Hindlimb muscle (tissue), 1 donor: Measurements from ENCODE around the gene PRICKLE1. TPM values are rescaled to one million over a fixed set of nuclear protein-coding genes. Genes with fewer than 3 reads are reported as not detected.
A peak's percentile ranks its signal among the peaks of the same experiment; 100 is the strongest.

Source experiments
- DNase-seq: peaks from one replicate; pipeline ENCODE4 v3.0.0-alpha.2; 2013
- polyA plus RNA-seq: library from polyadenylated mRNA; unstranded; fragments of 120-200 nt; gene quantifications from one replicate; pipeline ENCODE4 v1.2.1, GENCODE V29; 2013; ENCODE audit not compliant: insufficient read length

PRICKLE1 gene
- polyA plus RNA-seq, 1 donor: 29.3 TPM

DNA sequence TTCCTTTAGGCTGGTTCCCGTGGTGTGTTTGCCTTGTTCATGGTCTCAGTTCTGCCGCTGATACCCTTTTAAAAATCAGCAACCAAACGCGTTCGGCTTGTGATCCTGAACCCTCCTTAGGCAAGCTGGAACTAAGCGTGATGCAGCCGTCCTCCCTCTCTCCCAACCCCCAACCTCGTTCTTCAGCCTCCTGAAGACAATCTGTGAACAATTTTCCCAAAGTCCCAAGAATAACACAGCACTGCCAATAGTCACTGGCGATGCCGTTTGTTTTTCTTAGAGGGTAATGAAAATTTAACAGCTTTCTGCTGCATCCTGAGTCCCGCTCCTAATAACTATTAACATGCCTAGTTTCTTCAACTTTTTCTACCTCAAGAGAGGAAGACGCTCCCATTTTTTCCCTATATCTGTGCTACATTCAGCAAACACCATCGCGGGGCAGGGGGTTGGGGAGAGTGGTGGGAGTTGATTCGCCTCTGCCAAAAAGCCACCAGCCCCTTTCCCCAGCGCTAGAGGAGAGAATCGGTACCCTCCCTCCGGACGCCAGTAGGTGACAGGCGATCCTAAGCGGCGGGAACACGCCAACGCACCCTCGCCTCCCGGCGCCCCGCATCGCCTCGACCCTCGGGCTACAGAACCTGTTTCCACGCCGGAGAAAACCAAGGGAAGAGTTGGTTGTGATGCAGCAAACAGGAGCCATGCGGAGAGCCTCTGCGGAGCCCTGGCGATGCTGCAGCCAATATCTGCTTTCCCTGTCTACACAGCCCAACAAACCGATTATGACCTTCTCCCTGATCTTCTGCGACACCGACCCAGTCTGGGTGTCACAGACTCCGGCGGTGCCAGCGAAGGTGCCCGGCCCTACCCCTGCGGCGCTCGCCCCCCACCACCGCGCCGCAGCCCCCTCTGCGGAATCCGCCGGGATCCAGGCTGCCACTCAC lies 752 bp downstream of the PRICKLE1 start:
- DNase-seq: peak; percentile 63

DNA sequence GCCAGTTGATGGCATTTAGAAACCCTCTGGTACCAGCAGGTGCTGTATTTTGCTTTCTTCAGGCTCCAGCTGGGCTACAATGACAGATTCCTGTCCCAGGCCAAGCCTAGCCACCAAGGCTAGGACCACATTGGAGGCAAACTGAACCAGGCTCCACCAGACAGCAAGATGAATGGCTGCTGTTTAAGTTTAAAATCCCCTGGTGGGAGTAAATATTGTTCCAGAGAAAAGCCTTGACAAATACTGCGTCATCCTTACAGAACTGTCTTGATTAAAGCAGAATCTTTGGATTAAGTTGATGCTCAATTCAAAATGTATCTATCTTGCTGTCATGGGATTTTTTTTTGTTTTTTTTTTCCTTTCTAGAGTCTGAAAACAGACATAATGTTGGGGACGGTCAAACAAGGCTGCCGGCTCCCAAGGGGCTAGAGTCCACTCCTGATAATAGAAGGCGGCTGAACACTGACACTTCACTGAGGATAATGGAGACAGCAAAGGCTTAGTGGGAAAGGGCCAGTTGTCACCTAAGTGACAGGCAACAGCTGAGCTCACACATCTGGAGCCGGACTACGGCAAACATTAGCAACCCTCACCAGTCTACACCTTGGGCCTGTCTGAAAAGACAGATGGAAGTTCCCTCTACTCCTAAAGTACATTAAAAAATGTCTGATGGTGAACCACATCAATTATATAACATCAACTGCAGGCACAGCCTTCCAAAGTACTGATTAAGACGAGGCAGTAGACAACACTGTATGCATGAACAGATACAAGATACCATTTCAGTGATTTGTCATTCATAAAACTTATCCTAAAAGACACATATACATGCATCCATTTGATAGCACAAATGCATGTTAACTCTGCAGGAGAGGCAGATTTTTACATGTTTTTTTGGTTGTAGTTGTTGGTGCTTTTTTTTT lies 1.7 kb downstream of the PRICKLE1 start:
- DNase-seq: no peak

DNA sequence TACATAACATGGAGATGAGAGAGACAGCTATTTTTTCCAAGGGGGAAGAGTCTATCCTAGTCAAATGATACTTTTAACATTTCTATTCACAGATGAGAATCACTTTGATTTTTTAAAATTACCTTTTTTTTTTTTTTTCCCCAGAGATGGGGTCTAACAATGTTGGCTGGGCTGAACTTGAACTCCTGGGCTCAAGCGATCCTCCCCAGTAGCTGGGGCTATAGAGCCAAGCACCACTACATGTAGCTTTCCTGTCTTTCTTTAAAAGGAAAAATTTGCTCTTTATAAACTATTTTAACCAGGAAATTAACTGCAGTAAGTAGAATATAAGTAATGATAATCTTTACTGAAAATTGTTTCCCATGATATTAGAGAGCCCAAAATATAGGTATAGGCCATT lies 3.3 kb downstream of the PRICKLE1 start:
- DNase-seq: peak; percentile 47

DNA sequence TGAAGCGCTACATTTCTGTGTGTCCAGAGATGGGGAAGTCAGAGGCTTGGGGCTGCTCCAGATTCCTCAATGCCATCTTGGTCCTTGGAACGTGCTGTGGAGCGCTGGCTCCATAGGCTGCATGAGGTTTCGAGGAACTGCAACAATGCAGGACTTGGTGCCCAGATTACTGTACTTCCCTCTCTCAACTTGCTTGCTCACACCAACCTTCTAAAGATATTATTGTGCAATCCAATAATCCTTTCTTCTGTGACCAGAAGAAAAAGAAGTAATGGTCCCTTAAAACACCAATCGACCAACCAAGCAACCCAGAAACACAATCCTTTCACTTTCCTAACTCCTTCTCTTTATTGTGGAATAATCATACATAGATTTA lies 3.7 kb downstream of the PRICKLE1 start:
- DNase-seq: no peak

DNA sequence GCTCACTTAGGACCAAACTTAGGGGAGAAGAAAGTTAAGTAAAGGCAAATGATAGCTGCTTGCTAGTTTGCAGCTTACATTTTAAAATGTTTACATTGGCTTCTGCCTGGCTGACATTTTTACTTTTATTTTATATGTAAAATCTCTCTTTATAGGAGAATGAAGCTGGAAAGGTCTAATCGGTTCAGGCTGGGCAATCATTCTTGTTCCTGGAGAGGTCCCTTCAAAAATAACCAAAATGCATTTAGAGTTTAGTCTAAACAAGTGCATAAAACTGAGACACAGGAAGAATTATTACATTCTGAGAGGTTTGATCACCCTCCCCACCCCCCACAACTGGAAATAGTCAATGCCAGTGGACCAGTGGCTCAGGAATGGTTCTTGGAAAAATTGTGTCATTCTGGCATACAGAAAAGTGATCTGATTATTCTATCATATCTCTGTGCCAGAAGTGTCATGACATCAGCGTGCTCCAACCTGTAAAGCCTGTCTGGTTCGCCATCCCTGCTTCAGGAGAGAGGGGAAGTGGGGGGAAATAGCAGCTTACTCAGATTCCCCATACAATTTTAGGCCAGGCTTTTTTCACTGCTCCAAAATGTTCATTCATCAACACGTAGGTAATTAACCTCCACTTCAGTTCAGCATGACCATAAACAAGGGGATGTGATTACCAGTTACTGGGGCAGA lies 4.2 kb downstream of the PRICKLE1 start:
- DNase-seq: peak; percentile 42

DNA sequence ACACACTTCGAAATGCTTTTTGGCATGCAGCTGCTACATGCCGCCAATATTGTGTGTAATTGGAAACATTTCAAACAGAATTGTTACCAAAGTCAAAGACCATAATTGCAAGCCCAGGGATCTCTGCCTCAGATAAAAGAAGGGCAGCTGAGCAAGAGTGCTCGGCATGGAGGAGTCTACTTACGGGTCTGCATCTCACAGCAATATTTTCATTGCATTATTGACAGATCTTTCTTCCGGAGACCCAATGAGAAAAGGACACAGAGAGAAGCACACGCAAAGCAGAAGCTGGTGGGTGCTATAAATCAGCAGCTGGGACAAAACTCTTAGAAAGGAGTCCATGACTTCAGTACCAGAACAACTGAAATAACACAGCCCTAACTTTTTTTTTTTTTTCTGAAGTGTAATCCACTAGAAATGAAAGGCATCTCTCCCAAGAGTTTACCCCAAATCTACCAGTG lies 4.9 kb downstream of the PRICKLE1 start:
- no peak for DNase-seq

DNA sequence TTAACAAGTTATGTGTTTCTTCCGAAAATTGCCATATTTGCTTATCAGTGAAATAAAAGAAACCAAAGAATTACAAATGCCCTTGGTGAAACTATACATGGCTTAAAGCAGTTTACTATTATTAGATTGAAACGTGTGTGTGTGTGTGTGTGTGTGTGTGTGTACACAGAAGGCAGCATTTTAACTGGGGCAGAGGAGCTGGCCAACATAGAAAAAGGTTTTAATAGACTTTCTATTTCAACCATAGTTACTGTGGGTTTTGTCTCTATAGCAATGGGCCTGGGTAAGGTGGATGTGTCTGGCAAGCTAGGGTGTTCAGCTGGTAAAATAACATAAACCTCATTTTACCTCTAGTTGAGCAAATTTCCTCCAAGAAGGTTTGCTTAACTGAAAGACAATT lies 6.5 kb downstream of the PRICKLE1 start:
- no peak for DNase-seq

DNA sequence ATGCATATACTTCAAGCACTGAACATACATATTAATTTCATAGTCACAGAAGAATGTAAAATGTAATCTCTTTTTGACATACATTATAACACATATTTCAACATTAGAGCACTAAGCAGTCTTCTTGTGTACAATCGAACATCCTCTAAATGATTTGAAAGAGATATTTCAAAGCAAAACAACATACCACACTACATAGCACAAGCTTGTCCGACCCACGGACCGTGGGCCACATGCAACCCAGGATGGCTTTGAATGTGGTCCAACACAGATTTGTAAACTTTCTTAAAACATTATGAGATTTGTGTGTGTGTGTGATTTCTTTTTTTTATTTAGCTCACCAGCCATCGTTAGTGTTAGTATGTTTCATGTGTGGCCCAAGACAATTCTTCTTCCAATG lies 7.0 kb downstream of the PRICKLE1 start:
- DNase-seq: no peak

DNA sequence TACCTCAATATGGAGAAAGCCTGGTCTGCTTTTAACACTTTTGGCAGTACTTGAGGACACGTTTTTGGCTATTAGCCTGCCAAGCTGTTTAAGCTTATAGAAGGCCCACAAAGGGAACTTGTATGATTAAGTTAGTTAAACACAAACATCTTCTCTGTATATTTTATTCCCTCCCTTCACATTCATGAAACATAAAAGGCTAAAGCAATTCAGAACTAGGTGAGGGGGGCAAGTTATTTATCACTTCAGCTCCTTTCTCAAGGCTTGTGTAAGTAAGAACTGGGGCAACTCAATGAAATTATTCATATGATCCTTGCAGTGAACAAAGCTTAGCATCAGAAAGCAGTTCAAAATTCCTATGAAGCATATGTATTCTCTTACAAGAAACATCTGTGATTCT lies 7.5 kb downstream of the PRICKLE1 start:
- DNase-seq: peak; percentile 74

DNA sequence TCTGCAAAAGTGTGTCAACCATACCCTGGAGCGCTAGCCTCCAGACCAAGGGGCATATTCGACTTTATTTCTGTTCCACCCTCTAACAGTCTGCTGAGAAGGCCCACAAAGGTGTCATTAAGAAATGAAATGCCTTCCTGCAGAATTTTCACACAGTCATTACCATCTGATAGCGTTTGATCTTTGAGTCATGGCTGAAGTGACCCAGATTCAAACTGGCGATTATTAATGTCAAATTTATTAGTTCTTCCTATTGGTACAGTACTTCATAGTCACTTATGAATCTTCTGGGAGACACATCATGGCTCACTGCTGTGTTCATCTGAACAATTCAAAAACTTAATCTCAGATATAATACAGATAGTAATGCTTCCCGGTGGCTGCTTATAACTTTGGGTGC lies 13.2 kb downstream of the PRICKLE1 start:
- DNase-seq: no peak

DNA sequence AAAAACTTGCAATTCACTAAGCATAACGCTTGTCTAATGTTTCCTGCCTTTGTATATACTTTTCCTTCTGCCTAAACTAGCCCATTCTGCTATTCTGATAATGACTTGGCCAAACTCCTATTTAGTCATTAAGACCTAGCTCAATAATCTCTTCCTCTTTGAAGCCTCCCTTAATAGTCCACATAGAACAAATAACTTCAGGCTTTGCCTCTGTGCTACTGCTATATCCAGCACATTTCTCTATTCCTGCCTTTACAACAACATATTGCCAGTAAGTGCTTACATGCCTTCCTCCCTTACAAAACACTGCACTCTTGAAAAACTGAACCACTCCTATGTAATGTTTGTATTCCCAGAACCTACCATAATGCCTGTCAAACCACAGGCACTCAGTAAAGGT lies 13.8 kb downstream of the PRICKLE1 start:
- DNase-seq: no peak

DNA sequence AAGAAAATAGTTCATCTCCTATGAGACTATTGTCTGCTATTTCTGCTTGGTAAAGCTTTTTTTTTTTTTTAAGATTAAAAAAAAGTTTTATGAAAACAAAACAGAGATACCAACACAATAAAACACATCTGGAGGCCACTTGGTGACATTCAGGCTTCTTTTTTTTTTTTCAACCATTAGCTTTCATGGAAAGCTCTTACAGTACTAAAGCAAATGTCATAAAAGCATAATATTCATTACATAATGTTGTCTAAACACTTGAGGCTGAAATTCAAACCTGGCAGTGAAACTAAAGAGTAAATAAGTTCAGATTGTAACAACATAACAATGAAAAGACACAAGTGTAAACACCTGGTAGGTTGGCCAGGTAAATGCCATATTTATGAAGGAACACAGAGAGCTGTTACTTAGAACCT lies 14.7 kb downstream of the PRICKLE1 start:
- DNase-seq: no peak

DNA sequence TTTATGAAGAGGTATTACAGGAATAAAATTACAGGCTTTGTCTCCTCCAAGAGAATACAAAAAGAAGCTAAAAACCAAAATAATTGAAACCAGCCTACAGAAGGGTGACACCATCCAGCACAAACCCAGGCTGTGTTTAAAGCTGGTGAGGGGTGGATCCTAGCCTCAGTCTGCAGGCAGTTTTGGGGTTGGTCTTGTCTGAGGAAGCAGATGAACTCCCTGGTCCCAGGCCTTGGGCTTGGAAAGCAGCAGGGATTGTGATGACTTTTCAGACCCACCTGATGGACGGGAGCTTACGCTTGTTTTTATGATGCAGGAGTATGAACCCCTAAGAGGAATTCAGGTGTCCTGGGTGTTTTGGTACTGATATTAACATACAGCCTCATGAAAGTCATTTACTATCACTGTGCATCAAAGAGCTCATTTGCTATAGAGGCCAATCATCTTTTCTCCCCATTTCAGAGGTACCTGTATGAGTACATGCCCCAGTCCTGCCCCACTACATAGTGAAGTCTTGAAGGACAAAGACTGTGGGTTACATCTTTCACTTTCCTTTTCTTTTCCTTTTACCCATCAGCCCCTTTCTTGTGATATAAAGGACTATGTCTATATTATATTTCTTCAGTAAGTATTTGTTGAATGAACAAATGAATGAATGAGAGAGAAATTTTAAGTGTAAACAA lies 18.1 kb downstream of the PRICKLE1 start:
- DNase-seq: no peak

DNA sequence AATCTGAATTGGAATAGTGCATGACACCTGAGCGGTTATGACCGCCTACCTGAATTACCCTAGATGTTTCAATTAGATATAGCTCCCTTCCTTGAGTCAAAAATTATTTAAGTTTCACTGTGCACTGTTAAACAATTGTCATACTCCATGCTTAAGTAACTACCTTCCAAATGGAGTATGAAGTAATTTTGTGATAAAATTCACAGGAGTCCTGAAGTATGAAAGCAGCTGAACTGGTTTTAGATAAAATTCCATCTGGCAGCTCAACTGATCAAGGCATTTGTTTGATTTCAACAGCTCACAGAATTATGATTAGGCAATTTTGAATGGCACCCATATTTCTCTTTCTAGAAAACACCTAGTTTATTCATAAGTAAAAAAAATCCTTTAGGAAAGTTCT lies 19.5 kb downstream of the PRICKLE1 start:
- DNase-seq: no peak

DNA sequence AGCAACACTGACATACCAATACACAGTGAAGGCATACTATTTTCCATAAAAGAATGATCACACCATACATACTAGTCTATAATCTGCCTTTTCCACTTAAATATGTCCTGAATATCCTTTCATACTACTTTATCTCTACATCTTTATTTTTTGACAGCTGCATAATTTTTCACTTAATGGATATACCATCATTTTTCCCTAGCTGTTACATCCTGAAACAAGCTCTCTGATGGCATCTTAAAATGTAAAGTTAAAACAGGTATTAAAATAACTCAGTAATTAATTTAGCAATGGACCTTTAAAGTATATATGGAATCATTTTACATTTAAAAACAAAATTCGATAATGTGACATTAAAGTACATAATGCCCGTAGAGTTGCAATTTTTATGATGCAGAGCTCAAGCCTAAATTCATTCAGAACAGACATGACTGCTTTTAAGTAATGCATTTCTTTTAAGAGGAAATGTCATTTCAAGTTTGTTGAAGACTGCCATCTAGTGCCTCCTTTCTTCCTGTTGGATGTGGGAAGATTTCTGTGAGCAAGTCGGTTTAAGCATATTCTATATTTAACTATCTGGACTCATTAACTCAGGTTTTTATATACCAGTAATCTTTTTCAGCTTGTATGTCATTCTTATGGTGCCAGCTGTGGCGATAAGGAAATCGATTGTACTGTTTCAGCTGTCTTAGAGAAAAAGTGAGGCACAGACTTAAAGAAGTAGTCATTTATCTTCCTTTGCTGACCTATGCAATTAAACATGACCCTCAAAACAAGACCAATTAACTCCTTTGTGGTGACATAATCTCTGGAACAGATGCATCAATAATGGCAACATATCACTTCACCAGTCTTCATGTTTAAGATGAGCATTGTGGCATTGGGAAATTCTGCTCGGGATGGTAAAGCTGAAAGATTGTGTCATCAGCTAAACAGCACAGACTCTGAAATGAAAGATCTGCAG lies 20.3 kb downstream of the PRICKLE1 start:
- no peak for DNase-seq

DNA sequence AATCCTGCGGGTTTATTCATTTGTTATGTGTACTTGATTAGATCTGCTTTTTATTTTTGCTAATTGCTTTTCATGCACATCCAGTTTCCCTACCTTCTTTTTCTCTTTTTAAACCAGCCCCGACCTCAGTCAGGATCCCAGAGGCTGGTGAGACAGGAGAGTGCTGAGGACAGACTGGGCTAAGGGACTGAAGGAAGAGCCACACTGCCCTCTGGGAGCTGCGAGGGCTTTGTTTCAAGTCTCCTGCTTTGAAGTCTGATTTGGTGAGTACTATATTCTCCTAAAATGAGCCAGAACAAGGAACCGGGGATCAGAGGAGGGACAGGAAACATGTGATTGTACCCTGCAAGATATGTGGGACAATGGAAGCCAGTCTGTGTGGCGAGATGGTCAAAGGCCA lies 23.9 kb downstream of the PRICKLE1 start:
- DNase-seq: no peak

DNA sequence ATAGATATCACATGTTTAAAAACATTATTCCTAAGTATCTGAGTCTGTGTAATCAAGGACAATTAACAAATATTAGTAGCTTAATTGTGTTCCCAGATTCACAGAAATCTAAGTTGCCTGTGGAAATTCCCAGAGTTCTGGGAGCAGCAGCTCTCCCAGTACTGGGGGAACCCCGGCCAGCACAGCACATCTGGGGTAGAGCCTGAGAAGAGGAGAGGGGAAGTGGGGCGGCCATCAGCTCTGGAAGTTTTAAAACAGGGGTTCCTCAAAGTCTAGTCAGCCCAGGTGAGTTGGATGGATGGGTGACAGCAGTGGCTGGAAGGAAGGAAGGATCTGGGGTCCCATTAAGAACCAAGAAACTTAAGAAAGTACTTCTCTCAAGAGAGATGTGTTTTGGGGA lies 24.6 kb downstream of the PRICKLE1 start:
- DNase-seq: no peak

DNA sequence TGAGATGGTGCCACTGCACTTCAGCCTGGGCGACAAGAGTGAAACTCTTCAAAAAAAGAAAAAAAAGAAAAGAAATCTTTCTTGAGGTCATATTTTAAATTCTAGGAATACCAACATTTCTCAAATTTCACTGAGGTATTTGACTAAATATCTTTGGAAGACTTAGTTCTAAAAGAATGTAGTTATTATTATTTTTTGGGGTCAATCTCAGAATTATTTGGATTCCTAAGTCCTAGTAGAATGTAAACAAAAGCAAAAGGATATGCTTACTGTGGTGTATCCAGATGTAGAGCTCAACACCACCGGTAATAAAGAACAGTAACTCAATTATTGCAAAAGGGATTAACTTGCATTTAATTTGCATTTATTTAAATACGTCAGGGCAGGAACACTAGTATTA lies 25.0 kb downstream of the PRICKLE1 start:
- no peak for DNase-seq

DNA sequence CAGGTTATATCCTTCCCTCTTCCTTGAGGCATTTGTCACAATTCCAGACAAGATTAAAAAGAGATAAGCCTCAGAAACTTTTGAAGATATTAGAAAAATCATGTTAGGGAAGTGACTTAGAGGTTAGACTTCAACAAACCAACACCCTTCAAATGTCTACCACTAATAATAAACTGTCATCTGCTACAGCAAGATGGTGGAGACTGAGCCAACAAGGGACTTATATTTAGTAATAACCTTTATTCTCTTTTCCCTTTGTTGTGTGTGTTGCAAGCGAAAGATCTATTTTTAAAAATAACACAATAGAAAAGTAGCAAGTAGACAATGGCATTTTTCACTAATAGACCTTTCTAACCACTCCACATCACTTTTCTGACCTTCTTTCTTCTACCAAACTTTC lies 28.6 kb downstream of the PRICKLE1 start:
- no peak for DNase-seq

DNA sequence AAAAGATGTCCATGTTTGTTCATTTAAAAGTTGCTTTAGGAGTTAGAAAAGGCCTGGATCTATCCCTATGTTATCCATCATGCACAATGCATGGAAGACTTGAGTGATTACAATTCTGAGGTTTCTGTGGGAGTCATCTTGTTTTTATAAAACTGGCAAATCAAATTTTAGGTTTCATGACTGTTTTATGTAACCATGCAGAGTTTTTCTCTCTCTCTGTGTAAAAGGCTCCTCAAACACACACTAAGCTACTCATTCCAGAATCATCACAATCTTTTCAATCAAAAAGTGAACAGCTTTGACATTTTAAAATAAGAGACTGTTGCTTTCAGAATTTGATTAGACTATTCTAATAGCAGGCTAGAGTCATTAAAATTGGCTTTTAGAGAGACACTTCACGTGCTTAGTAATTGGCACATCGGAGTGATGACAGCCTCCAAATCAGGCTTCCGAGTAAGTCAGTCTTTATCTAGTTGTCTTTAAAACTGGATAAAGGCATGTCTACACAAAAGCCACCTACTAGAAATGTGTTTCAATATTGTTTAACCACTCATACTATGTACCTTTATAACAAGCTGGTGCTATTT lies 31.9 kb downstream of the PRICKLE1 start:
- no peak for DNase-seq

DNA sequence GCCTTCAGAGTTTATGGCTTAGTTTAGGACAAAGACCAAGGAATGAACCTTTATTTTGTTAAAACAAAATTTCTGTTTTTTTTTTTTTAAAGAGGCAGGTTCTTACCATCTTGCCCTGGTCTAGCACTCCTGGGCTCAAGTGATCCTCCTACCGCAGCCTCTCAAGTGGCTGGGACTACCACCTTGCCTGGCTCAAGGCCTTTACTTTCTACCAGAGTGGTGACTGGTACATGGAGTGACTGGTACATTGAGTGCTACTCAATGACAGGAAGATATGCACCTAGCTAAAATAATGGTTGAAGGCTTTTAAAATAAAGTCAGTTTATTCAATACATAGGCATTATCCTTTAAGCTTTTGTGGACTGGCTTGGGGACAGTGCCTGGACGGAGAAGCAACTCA lies 32.6 kb downstream of the PRICKLE1 start:
- no peak for DNase-seq
